H1 (cell line): ENCODE measurements around the gene MYRIP. TPM values are rescaled to one million over a fixed set of nuclear protein-coding genes. Genes with fewer than 3 reads are reported as not detected.

Experiments used
- ATF3 ChIP-seq: IDR thresholded peaks from 2 replicates; pipeline ENCODE4 v1.6.1; 2011; ENCODE audit warnings: low read depth, mild to moderate bottlenecking, low read length; ENCODE audit not compliant: insufficient read depth
- polyA plus RNA-seq, 7 experiments: library from polyadenylated mRNA; depleted of rRNA in 3 of 7; stranded (reverse) in 5 of 7; unstranded in 2 of 7; fragments of >200 nt in 5 of 7; fragments of 200-250 nt in 2 of 7; gene quantifications; 1 replicate in 5 of 7; 2 replicates in 1 of 7; 4 replicates in 1 of 7; pipeline versions ENCODE4 v1.2.1 to v1.2.3, GENCODE V29; 2011 to 2013; ENCODE audit warnings: missing spikeins in 2 of 7, mixed read lengths in 2 of 7
- total RNA-seq: library from RNA; stranded (reverse); fragmentation: NEBNext Ultra II Directional; extraction: Animal tissue kit (Norgen Biotek cat#: 25700); gene quantifications from 2 replicates; pipeline ENCODE4 v1.2.1, GENCODE V29; 2021

The MYRIP gene
- total and polyA plus RNA-seq, 2 of the 8 experiments (the other 6 are each of a cell fraction or from before 2014, with no cell fraction given): 0.54 to 4.3 TPM

GRCh38 chr3:40291471-40291870 lies 482.1 kb downstream of the MYRIP start (continued):
- no peak for TF ChIP-seq ATF3
